Endothelial cell of umbilical vein (primary cell): ENCODE data around the gene COMT.

Experiments
- CTCF ChIP-seq, 2 donors: IDR thresholded peaks; 1 replicate in 1 of 2; 2 replicates in 1 of 2; pipeline ENCODE4 v1.5.1; 2011; ENCODE audit warnings: low read length in 2 of 2, mild to moderate bottlenecking in 2 of 2, moderate library complexity in 2 of 2, control low read depth in 1 of 2, inconsistent platforms in 1 of 2, low read depth in 1 of 2; ENCODE audit not compliant: insufficient read depth in 1 of 2; ENCODE audit errors: extremely low read depth in 1 of 2
- EZH2 ChIP-seq: IDR thresholded peaks from 2 replicates; pipeline ENCODE4 v1.6.1; 2012; ENCODE audit warnings: borderline replicate concordance, low read depth, mild to moderate bottlenecking, moderate library complexity, low read length, inconsistent platforms; ENCODE audit not compliant: severe bottlenecking
- FOS ChIP-seq: IDR thresholded peaks from 2 replicates; pipeline ENCODE4 v1.6.1; 2011; ENCODE audit warnings: mild to moderate bottlenecking, low read length, moderate library complexity, borderline replicate concordance; ENCODE audit not compliant: insufficient read depth
- GATA2 ChIP-seq: IDR thresholded peaks from 2 replicates; pipeline ENCODE4 v1.7.0; 2011; ENCODE audit warnings: low read depth, mild to moderate bottlenecking, moderate library complexity, mixed read lengths, low read length; ENCODE audit not compliant: insufficient read length, insufficient read depth
- JUN ChIP-seq: IDR thresholded peaks from 2 replicates; pipeline ENCODE4 v1.6.1; 2011; ENCODE audit warnings: borderline replicate concordance, low read depth; ENCODE audit not compliant: insufficient read length, insufficient read depth
- MAX ChIP-seq: IDR thresholded peaks from 2 replicates; pipeline ENCODE4 v1.6.1; 2011; ENCODE audit not compliant: insufficient read depth, insufficient read length
- MYC ChIP-seq: IDR thresholded peaks from one replicate; pipeline ENCODE4 v1.6.1; 2011; ENCODE audit warnings: mild to moderate bottlenecking, low read depth, low read length
- POLR2A ChIP-seq: IDR thresholded peaks from 2 replicates; pipeline ENCODE4 v1.6.1; 2012; ENCODE audit warnings: low read depth, mild to moderate bottlenecking, control low read depth, low read length
- POLR2AphosphoS5 ChIP-seq: IDR thresholded peaks from 2 replicates; pipeline ENCODE4 v1.6.1; 2012; ENCODE audit warnings: low read depth, mild to moderate bottlenecking, control low read depth, low read length, moderate library complexity; ENCODE audit not compliant: insufficient read depth

GRCh38 chr22:19917389-19918138 lies 24.0 kb upstream of the COMT start:
- no peak for TF ChIP-seq CTCF (IDR thresholded peaks at IDR 0.05; ENCODE audit: extremely low read depth in 1 of 2, insufficient read depth in 1 of 2, low read depth in 1 of 2, low read length in 2 of 2)
- no peak for TF ChIP-seq POLR2AphosphoS5
- no peak for TF ChIP-seq POLR2A
- no peak for TF ChIP-seq JUN
- TF ChIP-seq MAX = no peak
- no peak for TF ChIP-seq EZH2
- TF ChIP-seq MYC = no peak
- TF ChIP-seq GATA2 = no peak
- TF ChIP-seq FOS = no peak
